Erythroblast (primary cell): Measurements from ENCODE around the gene TSPEAR.

Experiments
- GATA1 ChIP-seq: IDR thresholded peaks from 2 replicates; pipeline ENCODE4 v1.6.1; 2011; ENCODE audit warnings: low read depth, mild to moderate bottlenecking, control low read depth, low read length, moderate library complexity
- POLR2A ChIP-seq: IDR thresholded peaks from 2 replicates; pipeline ENCODE4 v1.6.1; 2011; ENCODE audit warnings: mild to moderate bottlenecking, low read length

GRCh38 chr21:44704636-44705001 lies 6.8 kb downstream of the TSPEAR start:
- TF ChIP-seq POLR2A (no peak), GATA1 (no peak)
